Jurkat, Clone E6-1 (cell line): ENCODE results near the gene SP110.
"Not testable (repeated sequence)": the region's sequence is repeated elsewhere in the genome, so short reads cannot be mapped to it uniquely, and the experiment has no call there.

Source experiments
- DNase-seq: peaks from one replicate; pipeline ENCODE4 v3.0.0-alpha.2; 2011; ENCODE audit warnings: low read depth, low spot score
- H3K4me3 ChIP-seq: 2 replicates; pipeline ENCODE4 v1.5.1; 2011; ENCODE audit warnings: mild to moderate bottlenecking, low read length, control low read depth, moderate library complexity

Gene SP110

DNA sequence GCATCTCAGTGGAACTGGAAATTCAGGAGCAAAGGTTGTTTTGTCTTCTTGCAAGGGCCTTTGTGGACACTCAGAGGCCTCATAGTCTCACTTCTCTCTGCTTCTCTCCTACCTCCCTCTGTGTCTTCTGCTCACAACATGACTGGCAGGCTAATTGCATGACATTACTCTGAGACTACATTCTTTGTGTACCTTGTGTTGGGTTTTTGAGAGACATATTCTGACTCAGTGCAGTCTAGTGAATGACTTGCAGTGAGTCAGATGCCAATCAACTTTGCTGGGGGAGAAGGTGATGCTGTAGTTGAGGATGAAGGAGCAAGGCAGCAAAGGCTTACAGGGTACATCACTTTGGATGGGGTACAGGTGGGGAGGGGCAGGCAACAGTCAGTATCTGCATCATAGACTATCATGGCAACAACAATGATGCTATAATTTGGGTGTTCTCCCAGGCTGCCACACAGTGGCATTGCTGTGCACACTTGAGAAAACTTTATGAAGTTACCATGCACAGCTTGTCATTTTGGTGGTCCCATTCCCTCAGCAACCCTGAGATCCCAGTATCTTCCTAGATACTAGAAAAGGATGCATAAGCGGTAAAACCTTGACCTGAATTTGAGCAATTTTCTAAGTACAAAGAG, 81.8 kb downstream of the SP110 start:
- no peak for DNase-seq
- no peak overlapping the region for H3K4me3 ChIP-seq

GRCh38 chr2:230135130-230135525, 84.7 kb downstream of the SP110 start:
- no peak for DNase-seq
- H3K4me3 ChIP-seq: no peak overlapping the region

DNA sequence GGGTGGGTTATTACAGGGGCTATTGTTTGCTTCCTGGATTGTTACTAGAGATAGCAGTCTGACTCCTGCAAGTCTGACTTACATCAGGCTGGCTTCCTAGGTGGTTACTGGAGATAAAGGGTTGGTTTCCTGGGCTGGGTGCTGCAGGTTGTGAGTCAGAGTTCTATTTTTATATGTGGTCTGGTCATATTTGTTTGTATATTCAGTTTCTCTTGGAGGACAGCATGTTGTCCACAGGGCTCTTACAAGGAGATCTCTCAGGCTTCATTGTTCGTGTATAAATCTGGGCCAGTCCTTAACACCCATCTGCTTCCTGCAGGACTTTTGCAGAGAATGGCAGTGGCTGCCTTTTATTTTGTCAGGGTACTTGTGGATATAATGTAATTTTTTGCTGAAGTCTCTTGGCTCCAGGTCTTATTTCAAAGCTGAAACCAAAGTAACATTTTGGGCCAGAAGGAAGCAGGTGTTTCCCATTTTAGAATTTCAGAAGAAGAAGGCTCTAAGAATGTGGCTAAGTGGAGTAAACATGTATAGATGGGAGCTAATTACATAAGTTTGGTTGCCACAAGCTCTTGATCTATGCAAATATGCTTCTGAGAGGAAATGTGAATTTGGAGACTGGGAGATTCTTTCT, 85.2 kb downstream of the SP110 start:
- H3K4me3 ChIP-seq: no peak overlapping the region
- no peak for DNase-seq

DNA sequence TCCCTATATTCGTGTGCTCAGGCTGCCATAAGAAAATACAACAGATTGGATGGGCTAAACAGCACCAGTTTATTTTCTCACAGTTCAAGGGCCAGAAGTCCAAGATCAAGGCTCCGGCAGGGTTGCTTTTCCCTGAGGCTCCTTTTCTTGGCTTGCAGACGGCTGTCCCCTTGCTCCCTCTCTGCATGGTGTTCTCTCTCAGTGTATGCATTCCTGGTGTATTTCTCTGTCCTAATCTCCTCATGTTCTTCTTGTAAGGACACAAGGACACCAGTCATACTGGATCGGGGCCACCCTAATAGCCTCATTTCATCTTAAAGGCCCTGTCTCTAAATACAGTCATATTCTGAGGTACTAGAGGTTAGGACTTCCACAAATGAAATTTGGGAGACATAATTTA, 88.4 kb downstream of the SP110 start:
- DNase-seq: no peak
- H3K4me3 ChIP-seq: no peak overlapping the region

DNA sequence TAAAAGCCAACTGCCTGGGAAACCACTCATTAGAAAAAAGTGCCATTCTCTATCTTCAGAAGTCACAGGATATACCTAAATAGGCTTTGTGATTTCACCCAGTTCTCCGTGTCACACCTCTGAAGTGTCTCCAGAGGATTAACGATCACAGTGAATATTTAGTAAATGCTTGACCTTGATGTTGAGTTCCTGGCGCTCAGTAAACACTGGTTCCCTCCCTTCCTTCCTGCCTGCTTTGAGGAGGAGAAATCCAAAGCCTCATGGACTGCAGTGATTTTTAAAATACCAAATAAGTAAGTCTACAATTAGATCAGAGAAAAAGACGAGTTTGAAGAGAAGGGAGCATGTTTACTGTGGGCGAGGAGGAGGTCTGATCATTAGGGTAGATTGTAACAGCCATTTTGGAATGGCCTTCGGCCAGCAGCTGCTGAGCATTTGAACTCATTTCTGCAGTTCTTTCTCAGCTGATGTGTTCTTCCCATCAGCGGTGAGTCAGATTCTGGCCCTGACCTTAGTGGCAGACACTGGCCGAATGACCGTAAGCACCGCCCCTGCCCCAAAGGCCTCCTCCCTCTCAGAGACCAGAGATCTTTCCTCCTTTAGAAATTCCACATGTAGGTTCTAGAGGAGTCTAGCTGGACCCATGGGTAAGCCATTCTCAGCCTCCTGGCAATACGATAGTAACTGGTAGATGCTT, 89.0 kb downstream of the SP110 start:
- no peak overlapping the region for H3K4me3 ChIP-seq
- no peak for DNase-seq

- no peak overlapping the region for H3K4me3 ChIP-seq
- DNase-seq: no peak
Observed at GRCh38 chr2:230129343-230129742, 90.4 kb downstream of the SP110 start.

DNA sequence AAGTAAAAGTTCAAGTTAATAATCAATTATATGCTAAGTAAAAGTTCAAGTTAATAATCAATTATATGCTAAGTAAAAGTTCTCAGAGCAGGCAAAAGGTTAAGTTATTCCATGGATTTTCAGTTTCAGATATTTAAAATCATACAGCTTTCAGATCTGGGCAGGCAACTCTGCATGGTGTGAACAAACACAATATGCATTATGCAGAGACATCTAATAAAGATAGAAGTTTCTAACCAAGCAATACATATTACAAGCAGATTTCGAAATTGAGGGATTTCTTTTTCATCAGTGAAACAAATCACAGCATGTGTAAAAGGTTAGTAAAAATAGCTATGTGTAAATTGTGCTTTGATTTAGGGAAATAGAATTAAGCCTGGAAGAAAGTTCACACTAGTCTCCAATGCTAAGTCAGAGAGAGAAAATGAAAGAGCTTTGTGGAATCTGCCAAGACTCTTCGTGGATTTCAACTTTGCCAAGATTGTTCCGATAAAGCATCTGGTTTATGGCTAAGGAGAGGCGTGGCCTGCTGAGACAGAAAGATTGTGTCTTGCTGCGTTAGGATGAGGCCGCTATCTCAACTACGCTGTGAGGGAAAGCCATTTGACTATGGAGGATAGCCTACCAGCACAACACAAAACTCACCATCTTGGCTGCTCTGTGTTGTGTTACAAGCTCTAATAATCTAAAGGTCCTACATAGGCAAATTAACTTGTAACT, 91.0 kb downstream of the SP110 start:
- no peak for DNase-seq
- no peak overlapping the region for H3K4me3 ChIP-seq

DNA sequence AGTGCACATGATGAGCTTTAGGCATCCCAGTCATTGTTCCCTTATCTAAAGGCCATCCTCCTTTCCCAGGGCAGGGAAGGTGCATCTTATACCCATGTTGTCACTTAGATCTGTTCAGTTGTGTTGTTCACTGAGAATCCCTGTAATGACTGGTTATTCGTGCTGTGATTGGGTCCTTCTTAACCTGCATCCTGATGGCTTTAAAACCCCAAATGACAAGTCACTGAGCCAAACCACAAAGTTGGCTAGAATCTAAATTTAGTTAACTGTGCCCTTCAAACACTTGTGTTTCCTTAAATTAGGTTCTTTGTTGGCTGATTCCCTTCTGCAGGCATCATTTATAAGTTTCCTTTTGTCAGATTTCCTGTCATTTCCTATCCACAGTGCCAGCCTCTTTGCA, 92.6 kb downstream of the SP110 start:
- H3K4me3 ChIP-seq: no peak overlapping the region
- no peak for DNase-seq

GRCh38 chr2:230124757-230125431, 94.9 kb downstream of the SP110 start:
- H3K4me3 ChIP-seq: no peak overlapping the region
- no peak for DNase-seq

- no peak for DNase-seq
- H3K4me3 ChIP-seq: no peak overlapping the region
Observed at GRCh38 chr2:230124235-230124634, 95.5 kb downstream of the SP110 start.

- DNase-seq, H3K4me3 ChIP-seq: not testable (repeated sequence)
Observed at GRCh38 chr2:230120376-230120775, 99.4 kb downstream of the SP110 start.

DNA sequence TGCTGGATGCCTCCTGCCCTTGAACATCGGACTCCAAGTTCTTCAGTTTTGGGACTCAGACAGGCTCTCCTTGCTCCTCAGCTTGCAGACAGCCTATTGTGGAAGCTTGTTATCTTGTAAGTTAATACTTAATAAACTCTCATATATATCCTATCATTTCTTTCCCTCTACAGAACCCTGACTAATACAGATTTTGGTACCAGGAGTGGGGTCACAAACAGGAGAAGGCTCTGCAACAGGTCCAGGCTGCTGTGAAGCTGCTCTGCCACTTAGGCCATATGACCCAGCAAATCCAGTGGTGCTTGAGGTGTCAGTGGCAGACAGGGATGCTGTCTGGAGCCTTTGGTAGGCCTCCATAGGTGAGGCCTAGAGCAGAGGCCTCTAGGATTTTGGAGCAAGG, 100.0 kb downstream of the SP110 start:
- not testable (repeated sequence) for H3K4me3 ChIP-seq, DNase-seq
